SU-DHL-6 (cell line): Measurements from ENCODE around the gene NPTXR.

ENCODE experiments used
- EZH2phosphoT487 ChIP-seq: fragments of 200-600 bp; sonication (generic), shearing (Covaris generic); conservative IDR thresholded peaks from 2 replicates; pipeline ENCODE4 v1.6.1; 2018; ENCODE audit warnings: mild to moderate bottlenecking, antibody characterized with exemption, low read length, moderate library complexity, mixed read lengths
- TF ChIP-seq, protein P1 (sequence below): fragments of 200-600 bp; sonication (generic); IDR thresholded peaks from one replicate; pipeline ENCODE4 v1.5.1; 2017; ENCODE audit warnings: antibody characterized with exemption, mild to moderate bottlenecking, low read length, moderate library complexity; ENCODE audit not compliant: insufficient read depth, poor library complexity, severe bottlenecking

GRCh38 chr22:38788846-38789245, 55.0 kb downstream of the NPTXR start:
- TF ChIP-seq, protein P1, sequence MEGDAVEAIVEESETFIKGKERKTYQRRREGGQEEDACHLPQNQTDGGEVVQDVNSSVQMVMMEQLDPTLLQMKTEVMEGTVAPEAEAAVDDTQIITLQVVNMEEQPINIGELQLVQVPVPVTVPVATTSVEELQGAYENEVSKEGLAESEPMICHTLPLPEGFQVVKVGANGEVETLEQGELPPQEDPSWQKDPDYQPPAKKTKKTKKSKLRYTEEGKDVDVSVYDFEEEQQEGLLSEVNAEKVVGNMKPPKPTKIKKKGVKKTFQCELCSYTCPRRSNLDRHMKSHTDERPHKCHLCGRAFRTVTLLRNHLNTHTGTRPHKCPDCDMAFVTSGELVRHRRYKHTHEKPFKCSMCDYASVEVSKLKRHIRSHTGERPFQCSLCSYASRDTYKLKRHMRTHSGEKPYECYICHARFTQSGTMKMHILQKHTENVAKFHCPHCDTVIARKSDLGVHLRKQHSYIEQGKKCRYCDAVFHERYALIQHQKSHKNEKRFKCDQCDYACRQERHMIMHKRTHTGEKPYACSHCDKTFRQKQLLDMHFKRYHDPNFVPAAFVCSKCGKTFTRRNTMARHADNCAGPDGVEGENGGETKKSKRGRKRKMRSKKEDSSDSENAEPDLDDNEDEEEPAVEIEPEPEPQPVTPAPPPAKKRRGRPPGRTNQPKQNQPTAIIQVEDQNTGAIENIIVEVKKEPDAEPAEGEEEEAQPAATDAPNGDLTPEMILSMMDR = no peak
- no peak for TF ChIP-seq EZH2phosphoT487
